ENCODE measurements around the gene MGMT. TPM values are rescaled to one million over a fixed set of nuclear protein-coding genes. Genes with fewer than 3 reads are reported as not detected.

Gene MGMT
- polyA plus RNA-seq, 1 donor = 18.0 TPM

GRCh38 chr10:129771991-129772431 is 305.0 kb downstream of the MGMT start:
- H3K9me3 ChIP-seq (ENCODE audit: control insufficient read depth, low read depth, low read length) = no peaks in the 10 kb centered on the region
- no peaks in the 10 kb centered on the region for H3K4me1 ChIP-seq (ENCODE audit: control insufficient read depth, insufficient read depth, low read length)
- DNase-seq = no peak
- H3K36me3 ChIP-seq (ENCODE audit: control insufficient read depth, insufficient read depth, low read length) = peaks cover 13% of the 10 kb centered on the region
- WGBS (ENCODE audit: insufficient coverage, low lambda C conversion rate) = 100% methylated on average over 1 of the region's 13 CpGs
- H3K27me3 ChIP-seq (ENCODE audit: control insufficient read depth, insufficient read depth, low read length) = no peaks in the 10 kb centered on the region
- H3K27ac ChIP-seq (ENCODE audit: low read length) = no peak overlapping the region
- H3K4me3 ChIP-seq (ENCODE audit: low read length) = no peak overlapping the region

- Histone ChIP-seq H3K4me3 (ENCODE audit: low read length) (no peak overlapping the region), H3K9me3 (ENCODE audit: control insufficient read depth, low read depth, low read length) (peaks cover 2% of the 10 kb centered on the region), H3K27me3 (ENCODE audit: control insufficient read depth, insufficient read depth, low read length) (no peaks in the 10 kb centered on the region), H3K4me1 (ENCODE audit: control insufficient read depth, insufficient read depth, low read length) (no peaks in the 10 kb centered on the region), H3K27ac (ENCODE audit: low read length) (no peak overlapping the region), H3K36me3 (ENCODE audit: control insufficient read depth, insufficient read depth, low read length) (peaks cover 13% of the 10 kb centered on the region)
- no CpG with 5 or more reads among the region's 17 CpGs for WGBS (ENCODE audit: insufficient coverage, low lambda C conversion rate)
- DNase-seq = no peak
Observed at GRCh38 chr10:129772468-129773358, 305.7 kb downstream of the MGMT start.

- WGBS (ENCODE audit: insufficient coverage, low lambda C conversion rate) = no CpG with 5 or more reads among the region's 11 CpGs
- DNase-seq = no peak
- H3K27me3 ChIP-seq (ENCODE audit: control insufficient read depth, insufficient read depth, low read length) = no peaks in the 10 kb centered on the region
- no peak overlapping the region for H3K27ac ChIP-seq (ENCODE audit: low read length)
- H3K4me3 ChIP-seq (ENCODE audit: low read length) = no peak overlapping the region
- peaks cover 8% of the 10 kb centered on the region for H3K36me3 ChIP-seq (ENCODE audit: control insufficient read depth, insufficient read depth, low read length)
- H3K9me3 ChIP-seq (ENCODE audit: control insufficient read depth, low read depth, low read length) = peaks cover 3% of the 10 kb centered on the region
- H3K4me1 ChIP-seq (ENCODE audit: control insufficient read depth, insufficient read depth, low read length) = no peaks in the 10 kb centered on the region
Observed at GRCh38 chr10:129773359-129773990, 306.4 kb downstream of the MGMT start.

- DNase-seq = no peak
- Histone ChIP-seq H3K4me1 (ENCODE audit: control insufficient read depth, insufficient read depth, low read length) (no peaks in the 10 kb centered on the region), H3K36me3 (ENCODE audit: control insufficient read depth, insufficient read depth, low read length) (peaks cover 8% of the 10 kb centered on the region), H3K4me3 (ENCODE audit: low read length) (no peak overlapping the region), H3K9me3 (ENCODE audit: control insufficient read depth, low read depth, low read length) (peaks cover 6% of the 10 kb centered on the region), H3K27ac (ENCODE audit: low read length) (no peak overlapping the region), H3K27me3 (ENCODE audit: control insufficient read depth, insufficient read depth, low read length) (no peaks in the 10 kb centered on the region)
- WGBS (ENCODE audit: insufficient coverage, low lambda C conversion rate) = no CpG with 5 or more reads among the region's 14 CpGs
Observed at GRCh38 chr10:129774082-129774735, 307.2 kb downstream of the MGMT start.

GRCh38 chr10:129774736-129775401 is 307.8 kb downstream of the MGMT start:
- no CpG with 5 or more reads among the region's 13 CpGs for WGBS (ENCODE audit: insufficient coverage, low lambda C conversion rate)
- Histone ChIP-seq H3K4me1 (ENCODE audit: control insufficient read depth, insufficient read depth, low read length) (no peaks in the 10 kb centered on the region), H3K9me3 (ENCODE audit: control insufficient read depth, low read depth, low read length) (peaks cover 11% of the 10 kb centered on the region), H3K27me3 (ENCODE audit: control insufficient read depth, insufficient read depth, low read length) (no peaks in the 10 kb centered on the region), H3K4me3 (ENCODE audit: low read length) (no peak overlapping the region), H3K27ac (ENCODE audit: low read length) (no peak overlapping the region), H3K36me3 (ENCODE audit: control insufficient read depth, insufficient read depth, low read length) (peaks cover 5% of the 10 kb centered on the region)
- no peak for DNase-seq

- Histone ChIP-seq H3K9me3 (ENCODE audit: control insufficient read depth, low read depth, low read length) (peaks cover 11% of the 10 kb centered on the region), H3K27me3 (ENCODE audit: control insufficient read depth, insufficient read depth, low read length) (no peaks in the 10 kb centered on the region), H3K4me1 (ENCODE audit: control insufficient read depth, insufficient read depth, low read length) (no peaks in the 10 kb centered on the region), H3K4me3 (ENCODE audit: low read length) (no peak overlapping the region), H3K27ac (ENCODE audit: low read length) (no peak overlapping the region), H3K36me3 (ENCODE audit: control insufficient read depth, insufficient read depth, low read length) (peaks cover 2% of the 10 kb centered on the region)
- DNase-seq = no peak
- no CpG with 5 or more reads among the region's 9 CpGs for WGBS (ENCODE audit: insufficient coverage, low lambda C conversion rate)
Observed at GRCh38 chr10:129775681-129776080, 308.6 kb downstream of the MGMT start.

GRCh38 chr10:129777687-129778086 is 310.6 kb downstream of the MGMT start:
- H3K27ac ChIP-seq (ENCODE audit: low read length) = no peak overlapping the region
- peaks cover 11% of the 10 kb centered on the region for H3K9me3 ChIP-seq (ENCODE audit: control insufficient read depth, low read depth, low read length)
- DNase-seq = no peak
- no peaks in the 10 kb centered on the region for H3K27me3 ChIP-seq (ENCODE audit: control insufficient read depth, insufficient read depth, low read length)
- WGBS (ENCODE audit: insufficient coverage, low lambda C conversion rate) = no CpG with 5 or more reads among the region's 19 CpGs
- no peak overlapping the region for H3K4me3 ChIP-seq (ENCODE audit: low read length)
- H3K4me1 ChIP-seq (ENCODE audit: control insufficient read depth, insufficient read depth, low read length) = no peaks in the 10 kb centered on the region
- no peaks in the 10 kb centered on the region for H3K36me3 ChIP-seq (ENCODE audit: control insufficient read depth, insufficient read depth, low read length)

- WGBS (ENCODE audit: insufficient coverage, low lambda C conversion rate) = no CpG with 5 or more reads among the region's 13 CpGs
Observed at GRCh38 chr10:129778571-129778970, 311.5 kb downstream of the MGMT start.

GRCh38 chr10:129779126-129780111 is 312.4 kb downstream of the MGMT start:
- DNase-seq = no peak
- 90% methylated on average over 2 of the region's 35 CpGs for WGBS (ENCODE audit: insufficient coverage, low lambda C conversion rate)
- Histone ChIP-seq H3K36me3 (ENCODE audit: control insufficient read depth, insufficient read depth, low read length) (no peaks in the 10 kb centered on the region), H3K9me3 (ENCODE audit: control insufficient read depth, low read depth, low read length) (peaks cover 11% of the 10 kb centered on the region), H3K27ac (ENCODE audit: low read length) (no peak overlapping the region), H3K27me3 (ENCODE audit: control insufficient read depth, insufficient read depth, low read length) (no peaks in the 10 kb centered on the region), H3K4me3 (ENCODE audit: low read length) (no peak overlapping the region), H3K4me1 (ENCODE audit: control insufficient read depth, insufficient read depth, low read length) (no peaks in the 10 kb centered on the region)

More at GRCh38 chr10:129778571-129778970, 311.5 kb downstream of the MGMT start:
- DNase-seq = no peak
- H3K27ac ChIP-seq (ENCODE audit: low read length) = no peak overlapping the region
- H3K9me3 ChIP-seq (ENCODE audit: control insufficient read depth, low read depth, low read length) = peaks cover 11% of the 10 kb centered on the region
- H3K36me3 ChIP-seq (ENCODE audit: control insufficient read depth, insufficient read depth, low read length) = no peaks in the 10 kb centered on the region
- no peaks in the 10 kb centered on the region for H3K27me3 ChIP-seq (ENCODE audit: control insufficient read depth, insufficient read depth, low read length)
- H3K4me1 ChIP-seq (ENCODE audit: control insufficient read depth, insufficient read depth, low read length) = no peaks in the 10 kb centered on the region
- H3K4me3 ChIP-seq (ENCODE audit: low read length) = no peak overlapping the region
